GM19324 (cell line): ENCODE measurements around the gene PTPN1.
"Not testable (repeated sequence)": the region's sequence is repeated elsewhere in the genome, so short reads cannot be mapped to it uniquely, and the experiment has no call there.

ENCODE experiments used
- ATAC-seq: cut with Tn5 transposase; IDR thresholded peaks from one replicate; pipeline ENCODE4 v1.9.1; 2021; ENCODE audit warnings: mild to moderate bottlenecking, moderate library complexity; ENCODE audit not compliant: unreplicated experiment, low FRiP score

Gene PTPN1

DNA sequence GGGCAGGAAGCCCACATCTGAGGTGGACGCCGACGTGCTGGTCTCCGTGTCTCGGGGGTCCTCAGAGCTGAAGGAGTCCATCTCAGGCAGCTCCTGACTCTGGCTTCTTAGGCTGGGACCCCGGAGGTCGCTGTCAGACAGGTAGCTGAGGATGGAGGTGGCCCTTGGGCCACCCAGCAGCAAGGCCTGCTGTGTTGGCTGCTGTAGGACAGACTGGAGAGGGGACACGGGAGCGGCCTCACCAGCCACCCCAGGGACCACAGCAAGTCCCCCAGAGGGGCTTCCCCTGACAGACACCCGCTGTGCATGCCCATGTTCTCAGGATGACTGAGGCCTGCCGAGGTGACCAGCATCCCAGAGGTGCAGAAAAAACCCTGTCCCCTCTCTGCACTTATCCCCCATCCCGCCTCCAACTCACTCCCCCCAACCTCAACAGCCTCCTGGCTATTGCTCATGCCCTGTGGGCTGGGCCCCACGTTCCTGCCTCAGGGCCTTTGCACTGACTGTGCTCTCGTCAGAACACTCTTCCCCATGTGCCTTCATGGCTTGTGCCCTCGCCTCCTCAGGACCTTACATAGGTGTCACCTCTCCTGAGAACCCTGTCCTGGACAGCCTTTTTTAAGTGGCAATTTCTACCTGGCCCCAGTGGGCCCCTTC is 92.4 kb downstream of the PTPN1 start:
- ATAC-seq, result no peak

GRCh38 chr20:50604451-50604850 is 94.3 kb downstream of the PTPN1 start:
- ATAC-seq, result no peak

DNA sequence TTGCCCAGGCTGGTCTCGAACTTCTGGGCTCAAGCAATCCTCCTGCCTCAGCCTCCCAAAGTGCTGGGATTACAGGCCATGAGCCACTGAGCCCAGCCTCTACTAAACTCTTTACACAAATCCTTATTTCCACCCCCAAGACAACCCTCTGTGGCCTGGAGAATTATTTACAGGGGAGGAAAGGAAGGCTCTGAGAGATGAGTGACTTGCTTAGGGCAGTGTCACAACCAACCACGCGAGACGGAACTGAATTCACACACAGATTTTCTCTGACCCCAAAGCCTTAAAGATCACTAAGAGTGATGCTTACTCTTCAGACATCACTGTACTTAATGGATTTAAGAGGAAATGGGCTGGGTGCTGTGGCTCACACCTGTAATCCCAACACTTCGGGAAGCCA is 95.0 kb downstream of the PTPN1 start:
- no peak for ATAC-seq

DNA sequence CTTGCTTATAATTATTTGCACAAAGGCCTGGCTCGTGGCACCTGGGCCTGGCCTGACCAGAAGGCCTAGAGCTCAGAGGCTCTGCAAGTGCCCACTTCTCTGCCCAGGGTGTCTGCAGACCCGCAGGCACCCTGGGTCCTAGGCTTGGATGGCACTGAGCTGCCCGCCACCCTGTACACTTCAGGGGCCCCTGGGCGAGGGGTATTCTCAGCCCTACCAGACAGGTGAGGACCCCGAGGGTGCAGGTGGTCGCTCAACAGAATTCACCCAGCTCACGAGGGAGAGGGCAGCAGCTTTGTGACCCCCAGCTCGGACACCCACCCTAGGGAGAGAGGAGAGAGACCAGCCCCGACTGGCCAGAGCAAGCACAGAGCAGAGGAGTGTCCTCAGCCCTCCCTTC is 97.3 kb downstream of the PTPN1 start:
- no peak for ATAC-seq

GRCh38 chr20:50607850-50608749 is 97.9 kb downstream of the PTPN1 start:
- ATAC-seq, result no peak

- no peak for ATAC-seq
Observed at GRCh38 chr20:50608750-50609104, 98.5 kb downstream of the PTPN1 start.

DNA sequence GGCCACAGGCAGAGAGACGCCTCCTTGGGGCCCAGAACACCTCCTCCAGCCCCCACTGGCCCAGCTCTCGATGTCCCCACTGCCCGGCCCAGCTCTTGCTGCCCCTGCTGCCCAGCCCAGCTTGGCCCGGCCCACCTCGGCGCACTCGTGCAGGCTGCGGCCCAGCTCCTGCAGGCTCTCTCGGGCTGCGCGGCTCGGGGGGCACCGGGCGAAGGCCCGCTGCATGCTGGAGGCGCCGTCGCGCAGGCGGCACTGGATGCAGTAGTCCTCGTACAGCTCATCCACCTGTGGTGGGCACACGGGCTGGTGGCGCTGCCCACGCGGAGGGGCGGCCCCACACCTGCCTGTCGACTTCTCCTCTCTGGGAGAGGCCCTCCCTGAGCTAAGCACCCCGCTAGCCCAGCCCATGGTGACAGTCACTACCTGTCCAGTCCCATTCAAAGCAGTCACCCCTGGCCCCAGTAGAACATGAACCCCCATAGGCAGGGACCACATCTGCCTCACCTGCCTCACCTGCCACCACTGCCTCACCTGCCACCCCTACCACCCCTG is 99.3 kb downstream of the PTPN1 start:
- no peak for ATAC-seq

- no peak for ATAC-seq
Observed at GRCh38 chr20:50610212-50610718, 100.1 kb downstream of the PTPN1 start.

- no peak for ATAC-seq
Observed at GRCh38 chr20:50611128-50611810, 101.1 kb downstream of the PTPN1 start.

- ATAC-seq, result no peak
Observed at GRCh38 chr20:50613438-50614169, 103.4 kb downstream of the PTPN1 start.

GRCh38 chr20:50615407-50615806 is 105.2 kb downstream of the PTPN1 start:
- no peak for ATAC-seq

GRCh38 chr20:50617022-50617421 is 106.8 kb downstream of the PTPN1 start:
- ATAC-seq, result no peak

GRCh38 chr20:50618537-50618936 is 108.4 kb downstream of the PTPN1 start:
- ATAC-seq, result no peak

- ATAC-seq, result not testable (repeated sequence)
Observed at GRCh38 chr20:50620459-50620858, 110.3 kb downstream of the PTPN1 start.

- ATAC-seq, result no peak
Observed at GRCh38 chr20:50621068-50621665, 111.0 kb downstream of the PTPN1 start.

GRCh38 chr20:50624351-50625016 is 114.3 kb downstream of the PTPN1 start:
- ATAC-seq, result no peak

GRCh38 chr20:50625986-50626677 is 115.9 kb downstream of the PTPN1 start:
- ATAC-seq, result no peak

- no peak for ATAC-seq
Observed at GRCh38 chr20:50627747-50628146, 117.6 kb downstream of the PTPN1 start.

GRCh38 chr20:50628332-50628731 is 118.1 kb downstream of the PTPN1 start:
- ATAC-seq, result no peak
